GM12873 (cell line): ENCODE results near the gene SERPINH1.

ENCODE experiments used
- TF ChIP-seq, protein P1 (sequence below): IDR thresholded peaks from 2 replicates; pipeline ENCODE4 v1.5.1; 2012; ENCODE audit warnings: low read depth, mild to moderate bottlenecking, moderate library complexity, low read length, control low read depth; ENCODE audit not compliant: insufficient read depth; ENCODE audit errors: missing control alignments

SERPINH1 gene

DNA sequence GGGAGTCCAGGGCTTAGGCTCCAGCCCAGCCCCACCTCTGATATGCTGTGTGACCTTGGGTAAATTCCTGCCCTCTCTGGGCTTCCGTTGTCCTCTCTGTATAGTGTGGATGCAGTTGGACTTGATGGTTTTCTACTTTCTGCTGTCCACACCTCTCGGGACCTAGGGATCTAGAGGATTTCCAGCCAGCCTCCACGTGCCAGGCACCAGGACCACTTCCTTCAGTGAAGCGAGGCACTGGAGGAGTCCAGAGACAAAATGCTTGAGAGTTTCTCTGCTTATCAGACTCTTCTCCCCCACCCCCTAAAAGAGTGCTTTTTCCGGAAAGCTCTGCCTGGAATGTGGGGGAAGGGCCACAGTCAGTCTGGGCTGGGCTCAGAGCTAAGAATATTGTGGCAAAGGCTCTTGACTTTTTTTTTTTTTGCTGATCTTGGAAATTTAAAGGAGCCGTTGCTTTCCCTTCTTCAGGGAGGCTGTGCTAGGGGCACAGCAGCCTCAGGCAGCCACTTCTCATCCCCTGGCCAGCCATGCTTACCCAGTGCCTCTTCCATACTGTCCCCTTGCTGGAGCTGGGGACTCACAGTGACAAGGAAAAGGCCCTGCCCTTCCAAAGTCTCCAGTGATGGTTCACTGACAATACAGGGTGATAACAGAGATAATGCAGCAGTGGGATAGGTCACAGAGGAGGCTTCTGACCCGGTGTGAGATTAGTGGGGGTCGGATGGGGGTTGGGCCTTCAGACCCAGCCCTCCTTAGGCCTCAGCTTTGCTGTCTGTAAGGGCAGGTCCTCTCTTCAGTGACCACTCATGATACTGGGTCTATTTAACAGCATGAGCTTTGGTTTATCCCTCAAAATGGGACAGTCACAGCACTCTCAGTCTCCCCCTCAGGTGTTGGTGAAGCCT lies 2.9 kb upstream of the SERPINH1 start:
- TF ChIP-seq, protein P1, sequence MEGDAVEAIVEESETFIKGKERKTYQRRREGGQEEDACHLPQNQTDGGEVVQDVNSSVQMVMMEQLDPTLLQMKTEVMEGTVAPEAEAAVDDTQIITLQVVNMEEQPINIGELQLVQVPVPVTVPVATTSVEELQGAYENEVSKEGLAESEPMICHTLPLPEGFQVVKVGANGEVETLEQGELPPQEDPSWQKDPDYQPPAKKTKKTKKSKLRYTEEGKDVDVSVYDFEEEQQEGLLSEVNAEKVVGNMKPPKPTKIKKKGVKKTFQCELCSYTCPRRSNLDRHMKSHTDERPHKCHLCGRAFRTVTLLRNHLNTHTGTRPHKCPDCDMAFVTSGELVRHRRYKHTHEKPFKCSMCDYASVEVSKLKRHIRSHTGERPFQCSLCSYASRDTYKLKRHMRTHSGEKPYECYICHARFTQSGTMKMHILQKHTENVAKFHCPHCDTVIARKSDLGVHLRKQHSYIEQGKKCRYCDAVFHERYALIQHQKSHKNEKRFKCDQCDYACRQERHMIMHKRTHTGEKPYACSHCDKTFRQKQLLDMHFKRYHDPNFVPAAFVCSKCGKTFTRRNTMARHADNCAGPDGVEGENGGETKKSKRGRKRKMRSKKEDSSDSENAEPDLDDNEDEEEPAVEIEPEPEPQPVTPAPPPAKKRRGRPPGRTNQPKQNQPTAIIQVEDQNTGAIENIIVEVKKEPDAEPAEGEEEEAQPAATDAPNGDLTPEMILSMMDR = no peak

DNA sequence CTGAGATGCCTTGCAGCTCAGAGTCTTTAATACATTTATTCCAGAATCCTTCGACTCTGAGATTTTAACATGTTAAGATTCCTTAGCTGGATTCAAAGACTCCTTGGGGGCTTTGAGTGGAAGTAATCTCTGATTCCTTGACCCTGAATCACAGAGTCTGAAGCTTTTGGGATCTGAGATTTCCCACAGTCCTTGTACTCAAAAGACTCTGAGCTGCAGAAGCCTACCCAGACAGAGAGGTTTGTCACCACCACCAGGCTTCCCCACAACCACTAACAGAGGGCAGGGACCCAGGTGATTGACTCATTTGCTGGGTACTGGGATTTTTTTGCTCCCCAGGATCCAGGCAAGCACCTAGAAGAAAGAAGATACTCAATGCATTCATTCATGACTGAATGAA lies 1.4 kb upstream of the SERPINH1 start:
- TF ChIP-seq, protein P1 = no peak

DNA sequence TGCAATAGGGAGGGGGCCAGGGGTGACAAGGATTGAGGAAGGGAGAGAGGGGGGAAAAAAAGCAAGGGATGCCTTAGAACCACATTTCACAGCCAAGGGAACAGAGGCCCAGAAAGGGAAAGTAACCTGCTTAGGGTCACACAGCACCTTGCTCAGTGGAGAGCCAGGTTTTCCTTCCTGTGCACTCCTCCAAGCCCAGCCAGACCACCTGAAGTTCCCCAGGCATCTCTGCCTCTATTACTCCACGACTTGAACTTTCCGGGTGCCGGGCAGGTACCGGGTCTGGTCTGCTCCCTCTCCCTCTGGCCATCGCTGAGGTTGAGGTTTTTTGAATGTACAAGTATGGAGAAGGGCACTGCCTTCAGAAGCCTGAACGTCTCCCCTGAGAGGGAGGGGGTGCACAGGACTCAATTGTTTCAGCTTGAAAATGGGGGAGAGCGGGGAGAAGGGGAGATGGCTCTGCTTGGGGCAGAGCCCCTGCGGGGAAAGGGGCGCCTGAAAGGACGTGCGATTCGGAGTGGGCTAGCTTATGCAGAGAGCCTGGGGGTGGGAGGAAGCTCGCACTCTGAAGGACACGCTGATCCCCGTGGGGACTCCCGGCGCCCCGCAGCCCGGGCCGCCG lies 516 bp upstream of the SERPINH1 start:
- TF ChIP-seq, protein P1 = no peak

DNA sequence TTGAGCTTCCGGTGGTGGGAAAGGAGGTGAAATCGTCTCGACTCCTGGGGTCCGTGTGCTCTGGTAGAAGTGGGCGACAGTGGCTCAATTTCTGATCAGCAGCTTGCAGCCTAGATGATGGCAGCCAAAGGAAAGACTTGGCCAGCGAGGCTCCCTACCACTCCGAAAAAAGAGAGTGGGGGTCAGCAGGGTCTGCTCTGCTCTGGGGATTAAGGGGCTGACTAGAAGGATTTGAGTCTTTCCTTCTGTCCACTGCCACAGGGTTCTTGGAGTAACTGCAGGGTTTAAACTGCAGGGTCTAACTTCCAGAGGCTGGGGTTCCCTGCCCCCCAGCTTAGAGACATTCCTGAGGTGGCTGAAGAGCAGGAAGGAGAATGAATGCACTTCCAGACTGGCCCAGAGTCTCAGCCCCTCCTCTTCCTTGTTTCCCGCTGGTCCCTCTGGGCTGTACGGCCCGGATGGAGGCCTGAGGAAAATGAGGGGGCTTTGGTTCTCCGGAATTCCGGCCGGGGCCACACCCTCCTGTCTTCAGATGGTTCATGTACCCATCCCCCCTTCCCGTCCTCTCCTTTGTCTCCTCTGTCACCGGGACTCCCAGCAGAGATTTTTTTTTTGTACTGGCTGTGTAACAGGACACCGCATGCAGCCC lies 907 bp downstream of the SERPINH1 start:
- TF ChIP-seq, protein P1 = no peak

DNA sequence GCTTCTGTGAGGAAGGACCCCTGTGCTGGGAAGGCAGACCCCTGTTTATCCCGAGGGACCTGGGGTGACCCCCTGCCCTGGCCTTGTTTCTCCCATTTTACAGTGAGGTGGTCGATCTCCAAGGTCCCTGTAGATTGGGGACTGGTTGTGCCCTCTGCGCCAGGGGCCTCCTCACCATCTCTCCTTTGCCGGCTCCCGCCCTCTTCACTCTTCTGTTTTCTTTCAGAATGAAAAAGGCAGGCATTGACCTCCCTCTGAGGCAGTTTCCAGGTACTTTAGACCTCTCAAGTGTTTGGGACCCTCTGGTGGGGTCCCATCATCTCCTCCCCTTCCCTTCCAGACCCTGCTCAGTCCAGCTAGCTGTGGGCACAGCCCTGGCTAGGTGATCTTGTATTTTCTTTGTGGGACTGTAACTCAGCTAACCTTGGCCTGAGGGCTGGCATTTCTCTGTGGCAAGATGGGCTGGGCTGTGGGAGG lies 1.5 kb downstream of the SERPINH1 start:
- TF ChIP-seq, protein P1 = no peak

DNA sequence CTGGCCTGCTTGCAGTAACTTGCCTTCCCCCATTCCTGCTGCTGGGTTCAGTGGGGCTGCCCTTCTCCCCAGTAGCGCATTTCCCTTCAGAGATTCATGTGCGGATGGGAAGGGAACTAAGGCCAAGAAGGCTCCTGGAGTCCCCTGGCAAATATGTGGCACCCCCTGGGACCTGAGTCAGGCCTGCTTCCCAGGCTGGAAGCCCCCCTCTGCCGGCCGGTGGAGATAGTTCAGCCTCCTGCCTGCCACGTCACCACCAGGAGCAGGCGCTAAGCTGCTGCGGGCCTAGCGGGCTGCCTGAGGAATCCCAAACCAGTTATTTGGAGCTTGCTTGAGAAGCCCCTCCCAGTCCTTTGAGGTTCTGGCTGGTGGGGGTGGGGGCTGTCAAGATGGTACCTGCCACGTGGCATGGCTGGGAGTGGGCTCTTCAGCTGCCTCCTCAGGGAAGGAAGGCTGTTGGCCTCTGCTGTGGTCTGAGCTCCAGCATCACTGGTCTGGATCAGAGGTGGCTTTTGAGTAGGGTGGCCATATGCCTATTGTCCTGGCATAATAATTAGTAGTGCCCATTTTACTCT lies 2.0 kb downstream of the SERPINH1 start:
- TF ChIP-seq, protein P1 = no peak
